Lung (tissue), 12 donors: ENCODE data around the gene SFRP4. TPM values are rescaled to one million over a fixed set of nuclear protein-coding genes. Genes with fewer than 3 reads are reported as not detected.

Experiments
- ATAC-seq: fragments of 200-7000 bp; cut with Tn5 transposase; one replicate; pipeline ENCODE4 v1.9.1; 2020; ENCODE audit warnings: moderate number of reproducible peaks; ENCODE audit not compliant: insufficient read depth, low FRiP score
- DNase-seq, 3 donors: peaks; one replicate each; pipeline ENCODE4 v3.0.0-alpha.2; 2013 to 2017
- H3K27ac ChIP-seq, 2 donors: one replicate each; pipeline ENCODE4 v1.5.1; 2013; ENCODE audit warnings: mild to moderate bottlenecking in 2 of 2, moderate library complexity in 2 of 2, control low read depth in 1 of 2, inconsistent platforms in 1 of 2, low read depth in 1 of 2, low read length in 1 of 2
- H3K27me3 ChIP-seq, 3 donors: one replicate each; pipeline ENCODE4 v1.5.1; 2013; ENCODE audit warnings: low read length in 2 of 3; ENCODE audit not compliant: control insufficient read depth in 3 of 3, insufficient read depth in 3 of 3
- H3K36me3 ChIP-seq, 4 donors: one replicate each; pipeline ENCODE4 v1.5.1; 2013; ENCODE audit warnings: low read length in 4 of 4, mild to moderate bottlenecking in 1 of 4, moderate library complexity in 1 of 4; ENCODE audit not compliant: control insufficient read depth in 4 of 4, insufficient read depth in 4 of 4
- H3K4me1 ChIP-seq, 5 donors: one replicate each; pipeline ENCODE4 v1.5.1; 2013; ENCODE audit warnings: low read length in 5 of 5, mild to moderate bottlenecking in 2 of 5, moderate library complexity in 1 of 5; ENCODE audit not compliant: control insufficient read depth in 5 of 5, insufficient read depth in 5 of 5
- H3K4me3 ChIP-seq: one replicate; pipeline ENCODE4 v1.5.1; 2013; ENCODE audit warnings: mild to moderate bottlenecking, control low read depth, moderate library complexity
- H3K9ac ChIP-seq, 2 donors: one replicate each; pipeline ENCODE4 v1.5.1; 2013; ENCODE audit warnings: low read length in 2 of 2, control low read depth in 1 of 2; ENCODE audit not compliant: insufficient read depth in 1 of 2
- H3K9me3 ChIP-seq, 4 donors: one replicate each; pipeline ENCODE4 v1.5.1; 2013; ENCODE audit warnings: low read length in 3 of 4, mild to moderate bottlenecking in 1 of 4, moderate library complexity in 1 of 4; ENCODE audit not compliant: control insufficient read depth in 4 of 4, insufficient read depth in 3 of 4
- WGBS, 2 donors: extraction: QIAGEN DNeasy Blood & Tissue Kit; methylation state at CpG; one replicate each; pipeline ENCODE4 v1.1.7; 2013; 5-methylcytosine and 5-hydroxymethylcytosine counted together
- polyA plus RNA-seq, 2 donors: library from polyadenylated mRNA; stranded (reverse); fragments of 200-250 nt; gene quantifications; one replicate each; pipeline ENCODE4 v1.2.1, GENCODE V29; 2013
- total RNA-seq, 2 donors: library from RNA; depleted of rRNA in 1 of 2; stranded (reverse); fragments of >200 nt in 1 of 2; gene quantifications; one replicate each; pipeline ENCODE4 v1.2.1, GENCODE V29; 2014 to 2021
- TF ChIP-seq, protein P1 (sequence below): IDR thresholded peaks from 2 replicates; pipeline ENCODE4 v1.5.1; 2012; ENCODE audit warnings: mild to moderate bottlenecking; ENCODE audit errors: control extremely low read depth, extremely low read depth
- donor health status: control.
- donor health status: control.
- donor health status: Bipolar disorder and iron deficiency.
- donor health status: healthy.
- donor health status: DM: yes; HTN: yes; CAD: no.

SFRP4 gene
- total and polyA plus RNA-seq, 4 donors = 2.5 to 5.3 (median 3.3) TPM

DNA sequence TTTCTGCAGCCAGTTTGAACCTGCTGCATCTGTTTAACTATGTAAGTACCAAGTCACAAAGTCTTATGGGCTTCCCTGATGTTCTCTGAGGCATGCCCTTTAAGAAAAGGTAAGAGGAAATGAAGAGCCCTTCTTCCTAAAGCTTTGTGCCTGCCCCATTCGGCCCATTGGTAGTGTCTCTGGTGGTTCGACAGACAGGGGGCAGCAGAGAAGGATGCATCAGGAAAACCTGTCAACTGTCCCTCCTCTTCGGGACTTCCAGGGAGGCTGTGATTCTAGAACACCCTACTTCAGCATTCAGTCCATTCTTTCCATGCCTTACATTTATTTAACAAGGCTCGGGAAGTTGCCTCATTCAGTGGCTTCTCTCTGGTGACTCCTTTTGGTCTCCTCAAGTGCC is 1.9 kb upstream of the SFRP4 start:
- no peak for DNase-seq
- Histone ChIP-seq H3K9me3 (peaks cover 0 to 2% (median 0%) of the 10 kb centered on the region in 4 donors), H3K9ac (no peak overlapping the region), H3K4me1 (peaks cover 0 to 36% (median 5%) of the 10 kb centered on the region in 5 donors), H3K4me3 (no peak overlapping the region), H3K27me3 (peaks cover 0 to 8% (median 2%) of the 10 kb centered on the region in 3 donors), H3K27ac (no peak overlapping the region), H3K36me3 (no peaks in the 10 kb centered on the region)
- 55 to 62% methylated on average over 4 of the region's 4 CpGs for WGBS, 2 donors
- TF ChIP-seq, protein P1, sequence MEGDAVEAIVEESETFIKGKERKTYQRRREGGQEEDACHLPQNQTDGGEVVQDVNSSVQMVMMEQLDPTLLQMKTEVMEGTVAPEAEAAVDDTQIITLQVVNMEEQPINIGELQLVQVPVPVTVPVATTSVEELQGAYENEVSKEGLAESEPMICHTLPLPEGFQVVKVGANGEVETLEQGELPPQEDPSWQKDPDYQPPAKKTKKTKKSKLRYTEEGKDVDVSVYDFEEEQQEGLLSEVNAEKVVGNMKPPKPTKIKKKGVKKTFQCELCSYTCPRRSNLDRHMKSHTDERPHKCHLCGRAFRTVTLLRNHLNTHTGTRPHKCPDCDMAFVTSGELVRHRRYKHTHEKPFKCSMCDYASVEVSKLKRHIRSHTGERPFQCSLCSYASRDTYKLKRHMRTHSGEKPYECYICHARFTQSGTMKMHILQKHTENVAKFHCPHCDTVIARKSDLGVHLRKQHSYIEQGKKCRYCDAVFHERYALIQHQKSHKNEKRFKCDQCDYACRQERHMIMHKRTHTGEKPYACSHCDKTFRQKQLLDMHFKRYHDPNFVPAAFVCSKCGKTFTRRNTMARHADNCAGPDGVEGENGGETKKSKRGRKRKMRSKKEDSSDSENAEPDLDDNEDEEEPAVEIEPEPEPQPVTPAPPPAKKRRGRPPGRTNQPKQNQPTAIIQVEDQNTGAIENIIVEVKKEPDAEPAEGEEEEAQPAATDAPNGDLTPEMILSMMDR = no peak
- no peak for ATAC-seq

DNA sequence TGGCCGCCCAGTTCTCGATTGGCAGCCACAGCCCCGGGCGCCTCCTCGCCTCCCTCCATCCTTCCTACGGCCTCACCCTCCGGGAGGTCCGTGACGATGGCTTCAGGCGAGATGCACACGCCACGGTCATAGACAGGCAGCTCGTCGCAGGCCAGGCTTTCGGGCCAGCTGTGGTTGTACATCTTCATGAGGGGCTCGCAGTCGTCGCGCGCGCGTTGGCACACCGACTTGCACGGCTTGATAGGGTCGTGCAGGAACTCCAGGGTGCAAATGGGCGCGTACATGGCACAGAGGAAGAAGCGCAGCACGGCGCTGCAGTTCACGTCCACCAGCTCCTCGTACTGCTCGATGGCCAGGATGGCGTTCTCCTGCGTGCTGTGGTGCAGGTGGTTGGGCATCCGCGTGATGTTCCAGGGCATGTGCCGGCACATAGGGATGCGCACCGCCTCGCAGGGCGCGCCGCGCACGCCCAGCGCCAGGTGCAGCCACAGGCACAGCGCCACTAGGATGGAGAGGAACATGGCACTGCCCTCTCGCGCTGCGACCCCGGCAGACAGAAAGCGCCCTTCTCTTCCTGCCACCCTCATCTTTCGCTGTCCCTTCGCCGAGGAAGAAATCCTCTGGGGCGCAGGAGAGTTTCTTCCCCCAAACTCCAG is 472 bp downstream of the SFRP4 start:
- Histone ChIP-seq H3K9me3 (peaks cover 0 to 2% (median 0%) of the 10 kb centered on the region in 4 donors), H3K36me3 (no peaks in the 10 kb centered on the region), H3K27me3 (peaks cover 0 to 8% (median 2%) of the 10 kb centered on the region in 3 donors), H3K9ac (peak overlapping the region in 1 of 2 donors; percentile 54), H3K4me3 (peak overlapping the region; percentile 29), H3K27ac (peak overlapping the region in 1 of 2 donors; percentile 52), H3K4me1 (peaks cover 0 to 30% (median 5%) of the 10 kb centered on the region in 5 donors)
- ATAC-seq = peak; percentile 11
- DNase-seq = peak; percentile 24 to 28 (median 26)
- TF ChIP-seq, protein P1 = no peak
- WGBS, 2 donors = 4 to 5% methylated on average over 53 to 57 of the region's 57 CpGs

DNA sequence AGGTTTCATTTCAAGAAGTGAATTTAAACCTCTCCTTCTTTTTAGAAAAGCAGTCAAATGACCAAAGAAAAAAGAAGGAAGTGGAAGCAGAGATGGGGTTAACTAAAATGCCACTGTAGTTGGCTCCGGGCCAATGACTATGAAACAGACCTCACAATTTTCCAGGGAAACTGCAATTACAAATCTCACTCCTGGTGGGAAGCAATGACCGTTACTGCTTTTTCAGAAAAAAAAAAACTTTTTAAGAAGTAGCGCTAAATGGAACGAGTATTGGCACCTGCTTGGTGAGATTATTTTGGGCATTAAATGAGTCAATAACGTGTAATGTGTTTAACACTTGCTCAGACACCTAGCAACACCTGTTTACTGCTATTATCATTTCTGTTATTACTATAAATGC is 1.2 kb downstream of the SFRP4 start:
- Histone ChIP-seq H3K36me3 (no peaks in the 10 kb centered on the region), H3K4me3 (no peak overlapping the region)

More for the DNA sequence above, 1.2 kb downstream of the SFRP4 start:
- peaks cover 0 to 8% (median 2%) of the 10 kb centered on the region in 3 donors for H3K27me3 ChIP-seq
- H3K4me1 ChIP-seq = peaks cover 0 to 29% (median 5%) of the 10 kb centered on the region in 5 donors
- no peak overlapping the region for H3K9ac ChIP-seq
- H3K27ac ChIP-seq = no peak overlapping the region
- DNase-seq = peak; percentile 30 to 56 (median 53)
- peaks cover 0 to 2% (median 0%) of the 10 kb centered on the region in 4 donors for H3K9me3 ChIP-seq
- TF ChIP-seq, protein P1 = no peak
- ATAC-seq = no peak
- WGBS, 2 donors = 5 to 14% methylated on average over 5 of the region's 5 CpGs
